Ovary (tissue), 3 donors: ENCODE measurements around the gene F5.

Experiments
- CTCF ChIP-seq, 3 donors: fragments of 450-650 bp in 2 of 3; fragments of 200-600 bp in 1 of 3; IDR thresholded peaks; one replicate each; pipeline versions ENCODE4 v1.5.1 to v1.8.0; 2016 to 2022; ENCODE audit warnings: antibody characterized with exemption in 3 of 3, mild to moderate bottlenecking in 1 of 3
- POLR2A ChIP-seq: fragments of 450-650 bp; IDR thresholded peaks from one replicate; pipeline ENCODE4 v1.6.1; 2017; ENCODE audit warnings: antibody characterized with exemption, mild to moderate bottlenecking, moderate library complexity
- donor health status: DM: no; HTN: no; CAD: no.

GRCh38 chr1:169523904-169524303 is 62.4 kb downstream of the F5 start:
- TF ChIP-seq CTCF (IDR thresholded peaks at IDR 0.05) (no peak), POLR2A (no peak)
